ENCODE measurements around the gene TMEM187.

The TMEM187 gene

GRCh38 chrX:153953342-153953830 is 19.2 kb upstream of the TMEM187 start:
- TF ChIP-seq CTCF (IDR thresholded peaks at IDR 0.05): peak; percentile 84

- TF ChIP-seq CTCF (IDR thresholded peaks at IDR 0.05): no peak
These were observed 18.5 kb upstream of the TMEM187 start for GRCh38 chrX:153953892-153954557.

- TF ChIP-seq CTCF (IDR thresholded peaks at IDR 0.05): no peak
These were observed 17.9 kb upstream of the TMEM187 start for GRCh38 chrX:153954558-153955227.

- TF ChIP-seq CTCF (IDR thresholded peaks at IDR 0.05): no peak
These were observed 17.3 kb upstream of the TMEM187 start for GRCh38 chrX:153955228-153955732.

- TF ChIP-seq CTCF (IDR thresholded peaks at IDR 0.05): no peak
These were observed 16.3 kb upstream of the TMEM187 start for GRCh38 chrX:153956044-153956907.

- no peak for TF ChIP-seq CTCF (IDR thresholded peaks at IDR 0.05)
These were observed 15.3 kb upstream of the TMEM187 start for GRCh38 chrX:153957224-153957623.

- no peak for TF ChIP-seq CTCF (IDR thresholded peaks at IDR 0.05)
These were observed 13.9 kb upstream of the TMEM187 start for GRCh38 chrX:153958605-153959004.
